ENCODE measurements around the gene TDP1.

The TDP1 gene

GRCh38 chr14:89986462-89987160, 30.9 kb downstream of the TDP1 start:
- TF ChIP-seq TAF1 (IDR thresholded peaks at IDR 0.05; ENCODE audit: borderline replicate concordance, insufficient read depth, low read length): no peak
- no peak for TF ChIP-seq REST (IDR thresholded peaks at IDR 0.05; ENCODE audit: insufficient read depth in 1 of 2, low read depth in 2 of 2, low read length in 2 of 2)
- TF ChIP-seq SIN3A (IDR thresholded peaks at IDR 0.05; ENCODE audit: borderline replicate concordance, insufficient read depth, low read length): no peak
- TF ChIP-seq POLR2AphosphoS5 (IDR thresholded peaks at IDR 0.05; ENCODE audit: low read depth, low read length): no peak
- TF ChIP-seq FOXP2 (optimal IDR thresholded peaks at IDR 0.05; ENCODE audit: borderline replicate concordance, extremely low read depth, extremely low read length, insufficient read depth): no peak

GRCh38 chr14:89987161-89987475, 31.4 kb downstream of the TDP1 start:
- TF ChIP-seq SIN3A (IDR thresholded peaks at IDR 0.05; ENCODE audit: borderline replicate concordance, insufficient read depth, low read length) (no peak), FOXP2 (optimal IDR thresholded peaks at IDR 0.05; ENCODE audit: borderline replicate concordance, extremely low read depth, extremely low read length, insufficient read depth) (no peak), POLR2AphosphoS5 (IDR thresholded peaks at IDR 0.05; ENCODE audit: low read depth, low read length) (no peak), REST (IDR thresholded peaks at IDR 0.05; ENCODE audit: insufficient read depth in 1 of 2, low read depth in 2 of 2, low read length in 2 of 2) (no peak), TAF1 (IDR thresholded peaks at IDR 0.05; ENCODE audit: borderline replicate concordance, insufficient read depth, low read length) (no peak)

- TF ChIP-seq SIN3A (IDR thresholded peaks at IDR 0.05; ENCODE audit: borderline replicate concordance, insufficient read depth, low read length) (no peak), POLR2AphosphoS5 (IDR thresholded peaks at IDR 0.05; ENCODE audit: low read depth, low read length) (no peak), REST (IDR thresholded peaks at IDR 0.05; ENCODE audit: insufficient read depth in 1 of 2, low read depth in 2 of 2, low read length in 2 of 2) (no peak), FOXP2 (optimal IDR thresholded peaks at IDR 0.05; ENCODE audit: borderline replicate concordance, extremely low read depth, extremely low read length, insufficient read depth) (no peak), TAF1 (IDR thresholded peaks at IDR 0.05; ENCODE audit: borderline replicate concordance, insufficient read depth, low read length) (no peak)
Measured at GRCh38 chr14:89988787-89989186, 33.1 kb downstream of the TDP1 start.

GRCh38 chr14:89990218-89990617, 34.5 kb downstream of the TDP1 start:
- TF ChIP-seq FOXP2 (optimal IDR thresholded peaks at IDR 0.05; ENCODE audit: borderline replicate concordance, extremely low read depth, extremely low read length, insufficient read depth) (no peak), TAF1 (IDR thresholded peaks at IDR 0.05; ENCODE audit: borderline replicate concordance, insufficient read depth, low read length) (no peak), REST (IDR thresholded peaks at IDR 0.05; ENCODE audit: insufficient read depth in 1 of 2, low read depth in 2 of 2, low read length in 2 of 2) (no peak), POLR2AphosphoS5 (IDR thresholded peaks at IDR 0.05; ENCODE audit: low read depth, low read length) (no peak), SIN3A (IDR thresholded peaks at IDR 0.05; ENCODE audit: borderline replicate concordance, insufficient read depth, low read length) (no peak)

Measured in PFSK-1 (cell line).